GM10266 (cell line): ENCODE data around the gene ARF1.

ENCODE experiments used
- DNase-seq: peaks from one replicate; pipeline ENCODE4 v3.0.0; 2012; ENCODE audit errors: extremely low spot score
- CTCF ChIP-seq: IDR thresholded peaks from 2 replicates; pipeline ENCODE4 v1.5.1; 2012; ENCODE audit warnings: mild to moderate bottlenecking, low read depth; ENCODE audit not compliant: control insufficient read depth, insufficient read depth; ENCODE audit errors: missing control alignments

ARF1 gene

GRCh38 chr1:228092342-228093049, 10.0 kb downstream of the ARF1 start:
- DNase-seq: no peak
- no peak for TF ChIP-seq CTCF

GRCh38 chr1:228093050-228093906, 10.8 kb downstream of the ARF1 start:
- no peak for TF ChIP-seq CTCF
- no peak for DNase-seq

GRCh38 chr1:228094432-228095016, 12.0 kb downstream of the ARF1 start:
- no peak for DNase-seq

GRCh38 chr1:228095161-228095560, 12.7 kb downstream of the ARF1 start:
- TF ChIP-seq CTCF: no peak
- no peak for DNase-seq

More at GRCh38 chr1:228094432-228095016, 12.0 kb downstream of the ARF1 start:
- no peak for TF ChIP-seq CTCF

GRCh38 chr1:228095938-228096337, 13.4 kb downstream of the ARF1 start:
- TF ChIP-seq CTCF: no peak
- no peak for DNase-seq

- no peak for TF ChIP-seq CTCF
- DNase-seq: no peak
These were observed 14.2 kb downstream of the ARF1 start for GRCh38 chr1:228096416-228097332.
